Keratinocyte (primary cell): Measurements from ENCODE around the gene ACP6. TPM values are rescaled to one million over a fixed set of nuclear protein-coding genes. Genes with fewer than 3 reads are reported as not detected.

Source experiments
- DNase-seq: peaks from one replicate; pipeline ENCODE4 v3.0.0-alpha.2; 2011; ENCODE audit warnings: low read depth, missing footprints, low spot score
- FAIRE-seq: peaks from 2 replicates; lab custom pipeline; 2011; peaks lifted over from hg19 to GRCh38; lab: Jason Lieb, UNC
- H2AFZ ChIP-seq: 2 replicates; pipeline ENCODE4 v1.6.0; 2012; ENCODE audit warnings: low read length, control low read depth, inconsistent platforms; ENCODE audit not compliant: control insufficient read depth
- H3K27ac ChIP-seq: 2 replicates; pipeline ENCODE4 v1.5.1; 2011; ENCODE audit warnings: low read length; ENCODE audit not compliant: control insufficient read depth, insufficient read depth
- H3K27me3 ChIP-seq: 3 replicates; pipeline ENCODE4 v1.6.0; 2011; ENCODE audit warnings: low read length; ENCODE audit not compliant: control insufficient read depth, insufficient read depth; ENCODE audit errors: extremely low read depth
- H3K36me3 ChIP-seq, 2 experiments: 2 replicates in 1 of 2; 3 replicates in 1 of 2; pipeline ENCODE4 v1.5.1; 2011; ENCODE audit warnings: low read length in 2 of 2, mild to moderate bottlenecking in 1 of 2; ENCODE audit not compliant: control insufficient read depth in 2 of 2, insufficient read depth in 2 of 2; ENCODE audit errors: extremely low read depth in 1 of 2
- H3K4me1 ChIP-seq: 3 replicates; pipeline ENCODE4 v1.5.1; 2011; ENCODE audit warnings: low read length; ENCODE audit not compliant: control insufficient read depth, insufficient read depth; ENCODE audit errors: extremely low read depth
- H3K4me2 ChIP-seq: 3 replicates; pipeline ENCODE4 v1.6.0; 2011; ENCODE audit warnings: low read depth, low read length; ENCODE audit not compliant: control insufficient read depth, insufficient read depth; ENCODE audit errors: extremely low read depth
- H3K4me3 ChIP-seq, 3 experiments: fragments of 200-600 bp in 1 of 3; sonication (generic) in 1 of 3; 2 replicates in 2 of 3; 3 replicates in 1 of 3; pipeline ENCODE4 v1.5.1; 2011 to 2016; ENCODE audit warnings: low read length in 3 of 3, mild to moderate bottlenecking in 3 of 3, control low read depth in 2 of 3, inconsistent platforms in 1 of 3, low read depth in 1 of 3, mixed read lengths in 1 of 3, mixed run types in 1 of 3, moderate library complexity in 1 of 3; ENCODE audit not compliant: control insufficient read depth in 2 of 3, insufficient read depth in 2 of 3; ENCODE audit errors: extremely low read depth in 1 of 3
- H3K79me2 ChIP-seq: 2 replicates; pipeline ENCODE4 v1.6.0; 2012; ENCODE audit warnings: low read length; ENCODE audit not compliant: control insufficient read depth, insufficient read depth
- H3K9ac ChIP-seq: 3 replicates; pipeline ENCODE4 v1.6.0; 2011; ENCODE audit warnings: low read length; ENCODE audit not compliant: control insufficient read depth, insufficient read depth; ENCODE audit errors: extremely low read depth
- H3K9me1 ChIP-seq: 3 replicates; pipeline ENCODE4 v1.6.0; 2011; ENCODE audit warnings: low read length; ENCODE audit not compliant: control insufficient read depth, insufficient read depth; ENCODE audit errors: extremely low read depth
- H3K9me3 ChIP-seq: 2 replicates; pipeline ENCODE4 v1.5.1; 2012; ENCODE audit warnings: low read depth, low read length; ENCODE audit not compliant: control insufficient read depth
- H4K20me1 ChIP-seq: 3 replicates; pipeline ENCODE4 v1.6.0; 2011; ENCODE audit warnings: low read length; ENCODE audit not compliant: control insufficient read depth, insufficient read depth; ENCODE audit errors: extremely low read depth
- CTCF ChIP-seq, 3 experiments: IDR thresholded peaks in 1 of 3; conservative IDR thresholded peaks in 1 of 3; optimal IDR thresholded peaks in 1 of 3; 2 replicates in 2 of 3; 3 replicates in 1 of 3; pipeline versions ENCODE3 to v1.5.1; 2011; ENCODE audit warnings: low read length in 3 of 3, mild to moderate bottlenecking in 3 of 3, moderate library complexity in 2 of 3, control low read depth in 1 of 3, inconsistent platforms in 1 of 3; ENCODE audit not compliant: insufficient read depth in 2 of 3; ENCODE audit errors: extremely low read depth in 1 of 3
- EZH2 ChIP-seq: IDR thresholded peaks from one replicate; pipeline ENCODE4 v1.6.1; 2012; ENCODE audit warnings: inconsistent platforms, mild to moderate bottlenecking, low read length, moderate library complexity
- dilution Hi-C: fragments of 300-500 bp; cut with MboI; formaldehyde crosslinking; loops from one replicate; pipeline ENCODE4 v1.7.0; 2020; ENCODE audit warnings: low sequenced_read_pairs; ENCODE audit not compliant: extremely low pct_ligation_motif_present
- polyA plus RNA-seq, 5 experiments: library from polyadenylated mRNA; depleted of rRNA in 3 of 5; stranded (reverse) in 3 of 5; stranded (forward) in 1 of 5; unstranded in 1 of 5; fragments of >200 nt; gene quantifications; 1 replicate in 1 of 5; 2 replicates in 3 of 5; 3 replicates in 1 of 5; pipeline versions ENCODE4 v1.2.1 to v1.2.3, GENCODE V29; 2011 to 2012; ENCODE audit warnings: missing spikeins in 2 of 5, low read depth in 1 of 5, low replicate concordance in 1 of 5

Gene ACP6
- polyA plus RNA-seq, 1 donor (not counting 4 experiments of a cell fraction or from before 2014, with no cell fraction given): 7.4 TPM

- no peak overlapping the region for H3K27ac ChIP-seq
- H3K4me2 ChIP-seq: no peak overlapping the region
- no peaks in the 10 kb centered on the region for H3K4me1 ChIP-seq
- H3K9me3 ChIP-seq: no peaks in the 10 kb centered on the region
- H3K27me3 ChIP-seq: no peaks in the 10 kb centered on the region
- H3K36me3 ChIP-seq: no peaks in the 10 kb centered on the region
- dilution Hi-C loops: loop anchor here (10.0 kb wide), 1 partner anchor 46 kb away; no protein-coding TSS in a partner anchor
- H2AFZ ChIP-seq: no peak overlapping the region
- FAIRE-seq (no peak), DNase-seq (no peak)
- H3K9me1 ChIP-seq: no peaks in the 10 kb centered on the region
- TF ChIP-seq CTCF (optimal IDR thresholded peaks at IDR 0.05 in 1 of 3, IDR thresholded peaks at IDR 0.05 in 1 of 3, conservative IDR thresholded peaks at IDR 0.05 in 1 of 3; ENCODE audit: extremely low read depth in 1 of 3, insufficient read depth in 2 of 3, low read length in 3 of 3) (no peak), EZH2 (no peak)
- H3K9ac ChIP-seq: no peak overlapping the region
- H3K79me2 ChIP-seq: no peaks in the 10 kb centered on the region
- no peaks in the 10 kb centered on the region for H4K20me1 ChIP-seq
- H3K4me3 ChIP-seq: no peak overlapping the region
Observed at GRCh38 chr1:147630447-147630846, 39.9 kb downstream of the ACP6 start.

GRCh38 chr1:147630022-147630421 is 40.3 kb downstream of the ACP6 start:
- H3K9me1 ChIP-seq: no peaks in the 10 kb centered on the region
- no peak overlapping the region for H3K27ac ChIP-seq
- dilution Hi-C loops: loop anchor here (10.0 kb wide), 1 partner anchor 45 kb away; no protein-coding TSS in a partner anchor
- TF ChIP-seq CTCF (optimal IDR thresholded peaks at IDR 0.05 in 1 of 3, IDR thresholded peaks at IDR 0.05 in 1 of 3, conservative IDR thresholded peaks at IDR 0.05 in 1 of 3; ENCODE audit: extremely low read depth in 1 of 3, insufficient read depth in 2 of 3, low read length in 3 of 3): no peak
- no peaks in the 10 kb centered on the region for H3K9me3 ChIP-seq
- no peak overlapping the region for H3K9ac ChIP-seq
- H3K4me2 ChIP-seq: no peak overlapping the region
- DNase-seq: no peak
- H3K36me3 ChIP-seq: no peaks in the 10 kb centered on the region
- H3K4me3 ChIP-seq: no peak overlapping the region
- H3K79me2 ChIP-seq: no peaks in the 10 kb centered on the region
- FAIRE-seq: no peak
- no peaks in the 10 kb centered on the region for H3K4me1 ChIP-seq
- H2AFZ ChIP-seq: no peak overlapping the region
- H3K27me3 ChIP-seq: no peaks in the 10 kb centered on the region
- H4K20me1 ChIP-seq: no peaks in the 10 kb centered on the region
